Kasumi-1 (cell line): ENCODE results near the gene PAGE2B.
"Not testable (repeated sequence)": the region's sequence is repeated elsewhere in the genome, so short reads cannot be mapped to it uniquely, and the experiment has no call there.

Experiments used
- DNase-seq, 2 experiments: peaks; one replicate each; lab custom pipeline; 2025; lab: John Stamatoyannopoulos, UW

PAGE2B gene

DNA sequence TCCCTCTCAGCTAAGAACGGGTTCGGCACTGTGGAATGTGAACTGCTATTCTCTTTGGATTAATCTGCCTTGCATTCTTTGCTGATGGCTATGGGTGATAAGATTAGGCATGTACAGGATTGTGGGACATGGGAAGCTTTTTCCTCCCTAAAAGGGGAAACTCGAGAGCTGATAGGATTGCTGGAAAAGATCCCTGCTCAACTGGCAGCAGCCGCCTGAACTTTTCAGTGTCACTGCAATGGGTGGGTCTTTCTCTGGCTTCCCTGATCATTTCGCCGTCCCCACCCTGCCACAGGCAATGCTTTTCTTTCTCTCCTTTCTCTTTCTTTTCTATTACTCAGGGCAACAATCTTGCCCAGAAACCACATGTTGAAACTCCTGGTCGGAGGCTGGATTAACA, 34.5 kb downstream of the PAGE2B start:
- DNase-seq, result no peak

DNA sequence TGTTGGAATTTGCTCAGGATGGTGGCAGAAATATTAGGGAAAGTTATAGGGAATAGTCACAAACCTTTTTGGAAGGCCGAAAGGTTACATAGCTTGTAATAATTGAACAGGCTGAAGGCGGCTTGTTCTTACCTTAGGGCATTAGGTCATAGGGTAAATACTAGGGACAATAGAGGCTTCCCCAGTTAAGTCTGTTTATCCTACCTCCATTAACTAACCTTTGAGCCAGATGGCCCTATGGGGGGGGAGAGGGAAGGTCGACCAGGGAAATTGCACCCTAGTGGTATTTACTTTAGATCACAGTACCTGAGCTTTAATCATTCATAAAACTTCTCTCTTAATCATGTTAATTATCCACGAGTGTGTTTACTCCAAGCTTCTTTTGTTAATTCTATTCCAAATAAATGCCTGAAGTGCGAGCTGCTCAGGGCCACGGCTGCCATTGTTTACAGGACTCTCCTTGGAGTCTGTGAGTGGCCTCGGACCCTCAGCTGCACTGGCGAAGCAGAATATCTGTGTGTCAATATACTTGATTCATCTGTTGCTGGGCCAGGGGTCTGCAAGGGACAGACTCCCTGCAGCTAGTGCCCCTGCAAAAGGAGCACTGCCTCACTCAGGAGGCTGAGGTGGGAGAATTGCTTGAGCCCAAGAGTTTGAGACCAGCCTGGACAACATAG, 36.9 kb downstream of the PAGE2B start:
- no peak for DNase-seq

DNA sequence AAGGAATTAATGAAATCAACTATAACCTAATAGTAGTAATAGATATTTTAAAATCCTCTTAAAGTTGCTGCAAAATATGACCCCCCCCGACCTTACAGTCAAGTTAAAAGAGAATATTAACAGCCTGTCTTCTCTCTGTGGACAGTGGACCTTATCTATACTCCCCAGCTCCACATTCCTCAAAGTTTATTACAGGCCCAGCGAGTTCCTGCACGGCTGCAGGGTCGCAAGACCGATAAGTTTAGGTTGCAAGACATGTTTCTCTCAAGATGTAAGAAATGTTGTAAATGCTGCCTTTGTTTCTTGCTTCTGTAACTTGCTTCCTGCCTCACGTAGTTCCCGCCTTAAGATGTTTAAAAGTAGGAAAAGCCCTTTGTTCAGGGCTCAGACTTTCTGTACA, 41.8 kb downstream of the PAGE2B start:
- DNase-seq, result not testable (repeated sequence)

DNA sequence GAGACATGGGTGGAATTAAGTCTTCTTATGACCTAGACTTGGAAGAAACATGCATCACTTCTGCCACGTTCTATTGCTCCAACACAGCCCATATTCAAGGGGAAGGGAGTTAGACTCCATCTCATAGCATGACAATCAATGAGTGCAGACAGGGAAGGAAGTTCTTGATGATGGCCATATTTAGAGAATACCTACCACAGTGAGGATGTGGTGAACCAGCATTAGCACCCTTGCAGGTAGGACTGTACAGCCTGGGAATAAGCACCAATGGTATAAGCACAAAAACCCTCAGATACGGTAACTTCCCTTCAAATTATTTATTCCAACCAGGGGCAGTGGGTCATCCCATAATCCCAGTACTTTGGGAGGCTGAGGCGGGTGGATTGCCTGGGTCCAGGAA, 43.7 kb downstream of the PAGE2B start:
- DNase-seq, result no peak

- DNase-seq, result no peak
Observed at GRCh38 chrX:55119271-55119670, 44.4 kb downstream of the PAGE2B start.

DNA sequence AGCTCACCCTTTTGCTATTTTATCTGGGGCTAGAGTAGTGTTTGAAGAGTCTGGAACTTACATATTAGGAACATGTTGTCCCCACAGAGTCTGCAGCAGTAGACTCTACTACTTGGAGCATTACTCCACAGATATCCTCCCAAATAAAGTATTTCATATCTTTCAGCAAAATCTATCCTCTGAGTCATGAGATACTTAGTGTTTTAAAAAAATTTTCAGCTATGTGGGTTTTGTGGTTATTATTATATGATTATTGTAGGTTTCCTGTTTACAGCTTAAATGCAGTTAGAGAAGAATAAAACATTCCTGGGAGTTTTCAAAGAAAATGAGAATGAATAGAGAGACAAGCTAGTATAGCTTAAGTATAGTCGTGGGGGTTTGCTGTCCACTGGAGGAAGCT, 44.9 kb downstream of the PAGE2B start:
- no peak for DNase-seq

DNA sequence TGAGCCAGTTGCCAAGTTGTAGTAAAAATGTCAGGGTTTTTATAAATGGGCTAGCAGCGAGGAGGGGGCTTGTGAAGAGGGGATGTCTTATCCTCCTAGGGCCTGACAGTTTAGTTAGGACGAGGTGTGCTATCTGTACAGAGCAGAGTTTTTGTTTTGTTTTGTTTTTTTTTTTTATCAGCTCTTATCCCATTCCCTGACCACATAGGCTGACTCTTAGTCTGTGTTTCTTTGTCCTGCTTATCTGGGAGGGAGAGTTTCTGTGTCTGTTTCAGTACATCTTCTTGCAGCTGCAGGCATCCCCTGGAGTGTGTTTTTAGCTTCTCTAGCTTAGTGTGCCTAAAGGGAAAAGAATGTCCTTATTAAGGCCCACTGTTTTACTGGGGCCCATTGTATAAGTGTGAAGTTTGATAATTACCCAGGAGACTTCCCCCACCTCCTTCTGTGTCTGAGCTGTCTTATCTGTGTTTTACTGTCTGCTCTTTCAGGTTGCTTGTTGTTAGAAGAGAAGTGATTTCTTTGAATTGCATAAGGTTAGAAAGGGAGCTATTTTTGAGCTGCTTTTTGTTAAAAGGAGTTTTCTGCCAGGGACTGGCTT, 46.0 kb downstream of the PAGE2B start:
- DNase-seq, result no peak

DNA sequence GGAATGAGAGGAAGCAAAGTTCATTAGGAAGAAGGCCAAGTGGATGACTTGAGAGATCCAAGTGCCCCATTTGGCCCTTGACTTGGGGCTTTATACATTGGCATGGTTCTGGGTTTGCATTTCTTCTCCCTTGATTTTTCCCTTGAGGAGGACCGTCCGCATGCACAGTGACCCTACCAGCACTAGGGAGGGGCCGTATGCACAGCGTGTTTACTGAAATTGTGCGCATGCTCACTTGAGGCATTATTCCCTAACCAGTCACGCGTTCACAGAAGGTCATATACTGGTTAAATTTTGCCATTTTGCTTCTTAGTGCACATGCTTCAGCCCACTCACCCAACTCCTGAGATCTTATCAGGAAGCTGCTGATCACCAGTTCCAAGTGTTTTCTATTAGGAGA, 49.1 kb downstream of the PAGE2B start:
- no peak for DNase-seq

- DNase-seq, result peak; percentile 0 to 4
Observed at GRCh38 chrX:55127692-55128091, 52.9 kb downstream of the PAGE2B start.
